Left lung (tissue), 10 donors: Measurements from ENCODE around the gene BCAS3. TPM values are rescaled to one million over a fixed set of nuclear protein-coding genes. Genes with fewer than 3 reads are reported as not detected.

ENCODE experiments used
- ATAC-seq: fragments of 200-7000 bp; cut with Tn5 transposase; one replicate; pipeline ENCODE4 v1.9.1; 2020; ENCODE audit warnings: moderate library complexity
- DNase-seq, 4 donors: peaks; one replicate each; pipeline ENCODE4 v3.0.0-alpha.2; 2013 to 2020
- H3K27ac ChIP-seq, 2 donors: fragments of 200-600 bp; sonication (generic) in 1 of 2; one replicate each; pipeline versions ENCODE4 v1.5.0 to v1.8.0; 2020 to 2021
- H3K27me3 ChIP-seq, 2 donors: fragments of 200-600 bp; sonication (generic) in 1 of 2; one replicate each; pipeline versions ENCODE4 v1.5.0 to v1.8.0; 2020 to 2021
- H3K36me3 ChIP-seq, 2 donors: fragments of 200-600 bp; sonication (generic) in 1 of 2; one replicate each; pipeline versions ENCODE4 v1.5.0 to v1.8.0; 2020 to 2021
- H3K4me1 ChIP-seq, 2 donors: fragments of 200-600 bp; one replicate each; pipeline ENCODE4 v1.8.0; 2021
- H3K4me3 ChIP-seq, 2 donors: fragments of 200-600 bp; sonication (generic) in 1 of 2; one replicate each; pipeline versions ENCODE4 v1.5.0 to v1.8.0; 2020 to 2021; ENCODE audit warnings: mild to moderate bottlenecking in 1 of 2
- H3K9me3 ChIP-seq, 2 donors: fragments of 200-600 bp; sonication (generic) in 1 of 2; one replicate each; pipeline versions ENCODE4 v1.5.0 to v1.8.0; 2020 to 2021
- intact Hi-C, 2 donors: fragments of 100-400 bp; cut with DNase I; formaldehyde crosslinking; loops; one replicate each; pipeline versions ENCODE4 v1.11.2 to v1.14.2; 2022
- polyA plus RNA-seq, 6 donors: library from polyadenylated mRNA; unstranded; fragments of 120-200 nt; gene quantifications; one replicate each; pipeline ENCODE4 v1.2.1, GENCODE V29; 2013; ENCODE audit not compliant: insufficient read length in 6 of 6
- total RNA-seq, 2 donors: library from RNA; stranded (reverse); fragmentation: NEBNext Ultra II Directional; extraction: Animal tissue kit (Norgen Biotek cat#: 25700); gene quantifications; one replicate each; pipeline ENCODE4 v1.2.1, GENCODE V29; 2021
- TF ChIP-seq, protein P1 (sequence below), 2 donors: fragments of 200-600 bp; sonication (generic) in 1 of 2; IDR thresholded peaks; one replicate each; pipeline versions ENCODE4 v1.5.0 to v1.8.0; 2021; ENCODE audit warnings: antibody characterized with exemption in 2 of 2
- donor health status: DM: no; HTN: yes; CAD: no.
- donor health status: DM: no; HTN: no; CAD: no.

Gene BCAS3
- total and polyA plus RNA-seq, 8 donors, result 21.2 to 29.6 (median 28.0) TPM

DNA sequence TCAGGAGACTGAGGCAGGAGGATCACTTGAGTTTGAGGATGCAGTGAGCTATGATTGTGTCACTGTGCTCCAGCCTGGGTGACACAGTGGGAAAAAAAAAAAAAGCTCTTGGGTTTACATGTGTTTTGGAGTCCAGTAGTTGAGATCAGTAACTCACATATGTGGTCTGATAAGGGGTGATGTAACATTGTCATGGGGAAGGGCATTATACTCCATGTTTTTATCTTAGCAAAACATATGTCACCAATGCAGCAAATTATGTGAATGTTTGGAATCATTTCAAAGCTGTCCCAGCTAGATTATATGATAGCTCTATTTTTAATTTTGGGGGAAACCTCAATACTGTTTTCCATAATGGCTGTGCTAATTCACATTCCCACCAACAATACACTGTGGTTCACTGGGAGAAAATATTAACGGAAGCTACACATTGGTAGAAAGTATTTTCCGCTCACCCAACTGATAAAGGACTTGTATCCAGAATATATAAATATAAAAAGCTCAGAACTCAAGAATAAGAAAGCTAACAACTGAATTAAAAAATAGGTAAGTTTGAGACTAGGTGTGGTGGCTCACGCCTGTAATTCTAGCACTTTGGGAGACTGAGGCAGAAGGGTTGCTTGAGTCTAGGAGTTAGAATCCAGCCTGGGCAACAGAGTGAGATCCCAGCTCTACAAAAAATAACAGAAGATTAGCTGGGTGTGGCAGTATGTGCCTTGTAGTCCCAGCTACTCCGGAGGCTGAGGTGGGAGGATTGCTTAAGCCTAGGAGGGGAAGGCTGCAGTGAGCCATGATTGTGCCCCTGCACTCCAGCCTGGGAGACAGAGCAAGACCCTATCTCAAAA is 497.9 kb downstream of the BCAS3 start:
- Histone ChIP-seq H3K27ac (no peak overlapping the region), H3K4me3 (no peak overlapping the region), H3K4me1 (no peaks in the 10 kb centered on the region), H3K36me3 (no peaks in the 10 kb centered on the region), H3K27me3 (no peaks in the 10 kb centered on the region), H3K9me3 (no peaks in the 10 kb centered on the region)
- ATAC-seq (no peak), DNase-seq (no peak)
- TF ChIP-seq, protein P1, sequence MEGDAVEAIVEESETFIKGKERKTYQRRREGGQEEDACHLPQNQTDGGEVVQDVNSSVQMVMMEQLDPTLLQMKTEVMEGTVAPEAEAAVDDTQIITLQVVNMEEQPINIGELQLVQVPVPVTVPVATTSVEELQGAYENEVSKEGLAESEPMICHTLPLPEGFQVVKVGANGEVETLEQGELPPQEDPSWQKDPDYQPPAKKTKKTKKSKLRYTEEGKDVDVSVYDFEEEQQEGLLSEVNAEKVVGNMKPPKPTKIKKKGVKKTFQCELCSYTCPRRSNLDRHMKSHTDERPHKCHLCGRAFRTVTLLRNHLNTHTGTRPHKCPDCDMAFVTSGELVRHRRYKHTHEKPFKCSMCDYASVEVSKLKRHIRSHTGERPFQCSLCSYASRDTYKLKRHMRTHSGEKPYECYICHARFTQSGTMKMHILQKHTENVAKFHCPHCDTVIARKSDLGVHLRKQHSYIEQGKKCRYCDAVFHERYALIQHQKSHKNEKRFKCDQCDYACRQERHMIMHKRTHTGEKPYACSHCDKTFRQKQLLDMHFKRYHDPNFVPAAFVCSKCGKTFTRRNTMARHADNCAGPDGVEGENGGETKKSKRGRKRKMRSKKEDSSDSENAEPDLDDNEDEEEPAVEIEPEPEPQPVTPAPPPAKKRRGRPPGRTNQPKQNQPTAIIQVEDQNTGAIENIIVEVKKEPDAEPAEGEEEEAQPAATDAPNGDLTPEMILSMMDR (IDR thresholded peaks at IDR 0.05), result no peak
- intact Hi-C loops, result no loop called here

DNA sequence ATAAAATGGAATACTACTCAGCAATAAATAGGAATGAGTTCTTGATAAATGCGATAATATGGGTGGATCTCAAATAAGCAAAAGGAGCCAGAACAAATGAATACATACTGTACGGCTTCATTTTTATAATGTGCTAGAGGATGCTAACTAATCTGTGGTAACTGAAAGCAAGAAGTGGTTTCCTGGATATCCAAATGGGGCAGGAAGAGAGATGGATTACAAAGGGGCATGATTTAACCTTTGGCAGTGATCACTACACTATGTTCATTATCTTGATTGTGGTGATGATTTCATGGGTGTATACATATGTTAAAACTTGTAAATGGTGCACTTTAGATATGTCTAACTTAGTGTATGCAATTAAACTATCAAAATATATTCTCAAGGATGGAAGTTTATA is 499.7 kb downstream of the BCAS3 start:
- intact Hi-C loops, result no loop called here
- TF ChIP-seq, protein P1 (IDR thresholded peaks at IDR 0.05), result no peak
- no peak overlapping the region for H3K4me3 ChIP-seq
- H3K36me3 ChIP-seq, result no peaks in the 10 kb centered on the region
- no peak for ATAC-seq
- H3K9me3 ChIP-seq, result no peaks in the 10 kb centered on the region
- no peak overlapping the region for H3K27ac ChIP-seq
- no peaks in the 10 kb centered on the region for H3K4me1 ChIP-seq
- no peaks in the 10 kb centered on the region for H3K27me3 ChIP-seq
- DNase-seq, result no peak

DNA sequence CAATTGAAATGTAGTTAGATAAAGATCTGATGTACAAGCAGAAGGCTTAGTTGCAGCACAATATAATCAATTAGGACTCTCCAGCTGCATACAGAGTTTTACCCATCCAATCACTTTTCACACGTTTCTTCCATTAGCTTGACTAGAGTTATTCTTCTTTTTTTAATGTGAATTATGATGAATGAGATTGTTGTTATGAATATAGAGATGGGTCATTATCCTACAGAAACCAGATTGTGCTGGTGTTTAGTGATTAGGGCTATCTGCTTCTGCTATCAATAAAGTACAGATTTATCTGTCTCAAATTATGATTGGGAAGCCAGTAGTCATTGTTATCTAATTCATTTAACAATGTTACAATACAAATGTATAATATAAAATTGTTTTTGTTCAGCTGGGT is 500.6 kb downstream of the BCAS3 start:
- TF ChIP-seq, protein P1 (IDR thresholded peaks at IDR 0.05), result no peak
- no peak for ATAC-seq
- intact Hi-C loops, result no loop called here

DNA sequence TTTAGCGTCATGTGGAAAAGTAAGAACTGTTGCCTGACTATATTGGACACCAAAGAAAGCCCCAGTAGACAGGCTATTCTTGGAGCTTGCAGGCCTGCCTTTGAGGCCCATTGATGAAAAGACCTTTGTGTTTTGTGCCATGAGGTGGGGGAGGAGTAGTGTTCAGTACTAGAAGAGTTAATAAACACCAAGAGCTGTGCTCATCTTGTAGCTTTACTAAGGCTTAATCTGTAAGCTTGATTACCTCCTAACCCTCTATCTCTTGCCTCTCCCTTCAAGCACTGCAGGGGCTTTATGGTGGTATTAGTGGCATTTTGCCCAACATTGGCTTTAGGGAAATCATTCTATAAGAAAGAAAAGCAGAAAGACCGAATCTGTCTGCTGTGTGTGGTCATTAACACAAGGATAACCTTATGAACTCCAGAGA is 501.7 kb downstream of the BCAS3 start:
- H3K4me3 ChIP-seq, result no peak overlapping the region
- ATAC-seq, result no peak
- H3K36me3 ChIP-seq, result no peaks in the 10 kb centered on the region
- DNase-seq, result no peak
- TF ChIP-seq, protein P1 (IDR thresholded peaks at IDR 0.05), result no peak
- no peaks in the 10 kb centered on the region for H3K9me3 ChIP-seq
- intact Hi-C loops, result no loop called here
- H3K27ac ChIP-seq, result no peak overlapping the region
- H3K27me3 ChIP-seq, result no peaks in the 10 kb centered on the region
- no peaks in the 10 kb centered on the region for H3K4me1 ChIP-seq

More for the DNA sequence above, 500.6 kb downstream of the BCAS3 start:
- no peaks in the 10 kb centered on the region for H3K9me3 ChIP-seq
- no peaks in the 10 kb centered on the region for H3K36me3 ChIP-seq
- H3K27me3 ChIP-seq, result no peaks in the 10 kb centered on the region
- DNase-seq, result no peak
- H3K4me3 ChIP-seq, result no peak overlapping the region
- H3K4me1 ChIP-seq, result no peaks in the 10 kb centered on the region
- no peak overlapping the region for H3K27ac ChIP-seq

DNA sequence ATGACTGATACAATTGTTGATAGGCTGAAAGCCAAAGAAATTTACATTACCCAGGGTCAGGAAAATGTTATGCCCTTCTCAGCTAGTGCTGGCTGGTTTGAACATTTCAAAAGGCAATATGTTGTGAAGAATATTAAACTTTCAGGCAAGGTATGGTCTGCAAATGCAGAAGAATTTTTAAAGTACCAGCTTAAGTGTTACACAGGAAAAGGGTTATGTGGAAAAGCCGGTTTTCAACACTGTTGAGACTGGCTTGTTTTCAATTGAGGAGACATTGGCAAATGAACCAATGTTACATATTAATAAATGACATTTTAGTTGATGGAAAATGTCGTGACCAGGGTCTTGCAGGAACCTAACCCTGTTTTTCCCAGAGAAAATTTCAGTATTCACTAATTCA is 506.1 kb downstream of the BCAS3 start:
- no peak for DNase-seq
- TF ChIP-seq, protein P1 (IDR thresholded peaks at IDR 0.05), result no peak
- no peak overlapping the region for H3K4me3 ChIP-seq
- H3K4me1 ChIP-seq, result no peaks in the 10 kb centered on the region
- no peaks in the 10 kb centered on the region for H3K9me3 ChIP-seq
- peak; percentile 66 for ATAC-seq
- no peaks in the 10 kb centered on the region for H3K27me3 ChIP-seq
- no peak overlapping the region for H3K27ac ChIP-seq
- H3K36me3 ChIP-seq, result no peaks in the 10 kb centered on the region
- intact Hi-C loops, result no loop called here
